A204.1 (cell line): ENCODE measurements around the gene CDH23.

Source experiments
- FAIRE-seq: peaks from 2 replicates; lab custom pipeline; 2012; peaks lifted over from hg19 to GRCh38; lab: Jason Lieb, UNC

The CDH23 gene

GRCh38 chr10:71805776-71806703 is 409.3 kb downstream of the CDH23 start:
- FAIRE-seq = no peak

GRCh38 chr10:71806704-71807556 is 410.2 kb downstream of the CDH23 start:
- no peak for FAIRE-seq

GRCh38 chr10:71807557-71808510 is 411.1 kb downstream of the CDH23 start:
- FAIRE-seq = no peak

- no peak for FAIRE-seq
Measured at GRCh38 chr10:71809628-71810027, 412.9 kb downstream of the CDH23 start.

- FAIRE-seq = no peak
Measured at GRCh38 chr10:71810048-71810750, 413.5 kb downstream of the CDH23 start.

- no peak for FAIRE-seq
Measured at GRCh38 chr10:71811351-71811750, 414.6 kb downstream of the CDH23 start.

GRCh38 chr10:71812016-71812912 is 415.5 kb downstream of the CDH23 start:
- FAIRE-seq = no peak

GRCh38 chr10:71812913-71813590 is 416.3 kb downstream of the CDH23 start:
- FAIRE-seq = no peak

- FAIRE-seq = no peak
Measured at GRCh38 chr10:71814922-71815411, 418.2 kb downstream of the CDH23 start.

- FAIRE-seq = no peak
Measured at GRCh38 chr10:71815515-71816130, 418.9 kb downstream of the CDH23 start.

- FAIRE-seq = no peak
Measured at GRCh38 chr10:71816421-71816851, 419.7 kb downstream of the CDH23 start.

- FAIRE-seq = no peak
Measured at GRCh38 chr10:71816936-71817618, 420.4 kb downstream of the CDH23 start.

- no peak for FAIRE-seq
Measured at GRCh38 chr10:71817831-71818655, 421.3 kb downstream of the CDH23 start.

GRCh38 chr10:71818674-71819260 is 422.0 kb downstream of the CDH23 start:
- FAIRE-seq = no peak

- no peak for FAIRE-seq
Measured at GRCh38 chr10:71819441-71819861, 422.7 kb downstream of the CDH23 start.

GRCh38 chr10:71819985-71820384 is 423.3 kb downstream of the CDH23 start:
- FAIRE-seq = no peak

GRCh38 chr10:71820966-71821365 is 424.2 kb downstream of the CDH23 start:
- FAIRE-seq = no peak
